MM.1S (cell line): Measurements from ENCODE around the gene GALNT5.

Experiments
- DNase-seq: peaks from one replicate; pipeline ENCODE4 v3.0.0-alpha.2; 2015
- H2AFZ ChIP-seq: fragments of 300-600 bp; sonication (generic); 2 replicates; pipeline ENCODE4 v1.6.0; 2016; ENCODE audit warnings: antibody characterized with exemption, low read length
- H3F3A ChIP-seq: fragments of 300-600 bp; sonication (generic); 2 replicates; pipeline ENCODE4 v1.6.1; 2016; ENCODE audit warnings: mild to moderate bottlenecking, antibody characterized with exemption, low read length, moderate library complexity, mixed read lengths; ENCODE audit not compliant: insufficient read depth
- H3K27ac ChIP-seq: fragments of 300-600 bp; sonication (generic); 2 replicates; pipeline ENCODE4 v1.5.1; 2016; ENCODE audit warnings: mild to moderate bottlenecking, low read length
- H3K27me3 ChIP-seq: fragments of 300-600 bp; sonication (generic); replicated peaks from 2 replicates; pipeline ENCODE4 v1.6.0; 2016; ENCODE audit warnings: low read length; ENCODE audit not compliant: insufficient read depth
- H3K36me3 ChIP-seq: fragments of 300-600 bp; sonication (generic); replicated peaks from 2 replicates; pipeline ENCODE4 v1.6.1; 2016; ENCODE audit warnings: mild to moderate bottlenecking, low read length, mixed read lengths; ENCODE audit not compliant: insufficient read depth
- H3K4me1 ChIP-seq: fragments of 300-600 bp; sonication (generic); 2 replicates; pipeline ENCODE4 v1.6.1; 2016; ENCODE audit warnings: low read length, mixed read lengths
- H3K4me2 ChIP-seq: fragments of 300-600 bp; sonication (generic); 2 replicates; pipeline ENCODE4 v1.6.0; 2016; ENCODE audit warnings: low read depth, low read length
- H3K4me3 ChIP-seq: fragments of 300-600 bp; sonication (generic); 2 replicates; pipeline ENCODE4 v1.5.1; 2016; ENCODE audit warnings: low read length, mixed read lengths
- H3K79me2 ChIP-seq: fragments of 300-600 bp; sonication (generic); 2 replicates; pipeline ENCODE4 v1.6.1; 2016; ENCODE audit warnings: mixed run types, low read length, mixed read lengths
- H3K9ac ChIP-seq: fragments of 300-600 bp; sonication (generic); 2 replicates; pipeline ENCODE4 v1.6.1; 2016; ENCODE audit warnings: low read length, mixed read lengths
- H3K9me2 ChIP-seq: fragments of 300-600 bp; sonication (generic); replicated peaks from 2 replicates; pipeline ENCODE4 v1.6.1; 2016; ENCODE audit warnings: mild to moderate bottlenecking, low read length, mixed read lengths; ENCODE audit not compliant: insufficient read depth
- H3K9me3 ChIP-seq: fragments of 300-600 bp; sonication (generic); replicated peaks from 2 replicates; pipeline ENCODE4 v1.6.1; 2016; ENCODE audit warnings: mild to moderate bottlenecking, low read length, mixed read lengths; ENCODE audit not compliant: insufficient read depth
- H4K20me1 ChIP-seq: fragments of 300-600 bp; sonication (generic); 2 replicates; pipeline ENCODE4 v1.6.1; 2016; ENCODE audit warnings: mild to moderate bottlenecking, low read length, moderate library complexity, mixed read lengths; ENCODE audit not compliant: insufficient read depth
- CTCF ChIP-seq: fragments of 300-600 bp; sonication (generic); IDR thresholded peaks from 2 replicates; pipeline ENCODE4 v1.5.1; 2016; ENCODE audit warnings: antibody characterized with exemption, low read length, mixed read lengths
- EZH2 ChIP-seq: fragments of 300-600 bp; sonication (generic); optimal IDR thresholded peaks from 2 replicates; pipeline ENCODE3; 2017; ENCODE audit warnings: low read depth, mild to moderate bottlenecking, antibody characterized with exemption, low read length, mixed read lengths
- EZH2phosphoT487 ChIP-seq: fragments of 300-600 bp; sonication (generic); IDR thresholded peaks from 2 replicates; pipeline ENCODE4 v1.6.1; 2018; ENCODE audit warnings: antibody characterized with exemption, low read length

GALNT5 gene

GRCh38 chr2:157315901-157316300 lies 58.4 kb downstream of the GALNT5 start:
- no peak overlapping the region for H2AFZ ChIP-seq

GRCh38 chr2:157318884-157319283 lies 61.4 kb downstream of the GALNT5 start:
- Histone ChIP-seq H3K4me2 (no peak overlapping the region), H3K4me1 (no peaks in the 10 kb centered on the region), H3F3A (no peaks in the 10 kb centered on the region), H3K36me3 (no peaks in the 10 kb centered on the region), H3K27me3 (no peaks in the 10 kb centered on the region), H4K20me1 (no peaks in the 10 kb centered on the region), H2AFZ (no peak overlapping the region), H3K27ac (no peak overlapping the region), H3K79me2 (no peaks in the 10 kb centered on the region), H3K9me2 (no peaks in the 10 kb centered on the region), H3K9me3 (no peaks in the 10 kb centered on the region), H3K4me3 (no peak overlapping the region), H3K9ac (no peak overlapping the region)
- DNase-seq, result no peak
- TF ChIP-seq CTCF, result no peak
- no peak for TF ChIP-seq EZH2phosphoT487
- TF ChIP-seq EZH2, result no peak

More at GRCh38 chr2:157315901-157316300, 58.4 kb downstream of the GALNT5 start:
- Histone ChIP-seq H3K27ac (no peak overlapping the region), H3K79me2 (no peaks in the 10 kb centered on the region), H3K27me3 (no peaks in the 10 kb centered on the region), H3K4me2 (no peak overlapping the region), H3K9me2 (no peaks in the 10 kb centered on the region), H3K36me3 (no peaks in the 10 kb centered on the region), H3K4me1 (no peaks in the 10 kb centered on the region), H3K9ac (no peak overlapping the region), H4K20me1 (no peaks in the 10 kb centered on the region), H3F3A (no peaks in the 10 kb centered on the region), H3K4me3 (no peak overlapping the region), H3K9me3 (no peaks in the 10 kb centered on the region)
- TF ChIP-seq EZH2, result no peak
- no peak for TF ChIP-seq CTCF
- no peak for TF ChIP-seq EZH2phosphoT487
- DNase-seq, result no peak

- Histone ChIP-seq H3F3A (no peaks in the 10 kb centered on the region), H2AFZ (no peak overlapping the region), H3K36me3 (no peaks in the 10 kb centered on the region), H4K20me1 (no peaks in the 10 kb centered on the region), H3K27ac (no peak overlapping the region), H3K9me3 (no peaks in the 10 kb centered on the region), H3K79me2 (no peaks in the 10 kb centered on the region), H3K4me1 (no peaks in the 10 kb centered on the region), H3K4me2 (no peak overlapping the region), H3K9me2 (no peaks in the 10 kb centered on the region), H3K27me3 (no peaks in the 10 kb centered on the region), H3K4me3 (no peak overlapping the region), H3K9ac (no peak overlapping the region)
- DNase-seq, result no peak
- TF ChIP-seq CTCF, result no peak
- no peak for TF ChIP-seq EZH2
- no peak for TF ChIP-seq EZH2phosphoT487
These were observed 62.3 kb downstream of the GALNT5 start for GRCh38 chr2:157319795-157320194.
